GM21423 (cell line): ENCODE results near the gene GHRHR.

Experiments used
- ATAC-seq: cut with Tn5 transposase; IDR thresholded peaks from one replicate; pipeline ENCODE4 v1.9.1; 2021; ENCODE audit warnings: mild to moderate bottlenecking, moderate library complexity; ENCODE audit not compliant: unreplicated experiment

The GHRHR gene

GRCh38 chr7:30927559-30927958 is 36.2 kb upstream of the GHRHR start:
- no peak for ATAC-seq

- ATAC-seq: no peak
Measured at GRCh38 chr7:30928254-30928872, 35.4 kb upstream of the GHRHR start.

GRCh38 chr7:30929686-30930085 is 34.1 kb upstream of the GHRHR start:
- no peak for ATAC-seq

GRCh38 chr7:30930621-30931020 is 33.1 kb upstream of the GHRHR start:
- no peak for ATAC-seq

GRCh38 chr7:30931161-30931928 is 32.4 kb upstream of the GHRHR start:
- no peak for ATAC-seq

GRCh38 chr7:30931929-30932540 is 31.7 kb upstream of the GHRHR start:
- no peak for ATAC-seq

GRCh38 chr7:30932562-30932961 is 31.2 kb upstream of the GHRHR start:
- no peak for ATAC-seq

- no peak for ATAC-seq
Measured at GRCh38 chr7:30933124-30933974, 30.4 kb upstream of the GHRHR start.

GRCh38 chr7:30934225-30934624 is 29.5 kb upstream of the GHRHR start:
- ATAC-seq: no peak

- ATAC-seq: no peak
Measured at GRCh38 chr7:30934732-30935568, 28.8 kb upstream of the GHRHR start.

GRCh38 chr7:30935569-30935877 is 28.2 kb upstream of the GHRHR start:
- ATAC-seq: no peak

- ATAC-seq: no peak
Measured at GRCh38 chr7:30936650-30937245, 27.0 kb upstream of the GHRHR start.

- ATAC-seq: no peak
Measured at GRCh38 chr7:30937416-30937815, 26.3 kb upstream of the GHRHR start.

- ATAC-seq: peak; percentile 84
Measured at GRCh38 chr7:30938435-30939316, 25.1 kb upstream of the GHRHR start.

- no peak for ATAC-seq
Measured at GRCh38 chr7:30941582-30942323, 22.0 kb upstream of the GHRHR start.

- no peak for ATAC-seq
Measured at GRCh38 chr7:30950197-30950596, 13.6 kb upstream of the GHRHR start.

- ATAC-seq: no peak
Measured at GRCh38 chr7:30954914-30955313, 8.8 kb upstream of the GHRHR start.

- ATAC-seq: no peak
Measured at GRCh38 chr7:30956704-30957103, 7.0 kb upstream of the GHRHR start.

GRCh38 chr7:30965372-30965771 is 1.6 kb downstream of the GHRHR start:
- ATAC-seq: no peak
